Subcutaneous adipose tissue (tissue), 4 donors: ENCODE data around the gene ROCK1. TPM values are rescaled to one million over a fixed set of nuclear protein-coding genes. Genes with fewer than 3 reads are reported as not detected.

Experiments
- total RNA-seq, 4 donors: library from RNA; depleted of rRNA; stranded (reverse); fragments of >200 nt; gene quantifications; one replicate each; pipeline ENCODE4 v1.1.0, GENCODE V29; 2016
- TF ChIP-seq, protein P1 (sequence below): fragments of 450-650 bp; IDR thresholded peaks from one replicate; pipeline ENCODE4 v1.5.1; 2016; ENCODE audit warnings: low read depth, mild to moderate bottlenecking, control low read depth, antibody characterized with exemption, moderate library complexity

The ROCK1 gene
- total RNA-seq: 100 to 1,000 TPM in 3 of 4 donors, 10 to 100 TPM in 1; 77.8 to 107 (median 101) TPM

DNA sequence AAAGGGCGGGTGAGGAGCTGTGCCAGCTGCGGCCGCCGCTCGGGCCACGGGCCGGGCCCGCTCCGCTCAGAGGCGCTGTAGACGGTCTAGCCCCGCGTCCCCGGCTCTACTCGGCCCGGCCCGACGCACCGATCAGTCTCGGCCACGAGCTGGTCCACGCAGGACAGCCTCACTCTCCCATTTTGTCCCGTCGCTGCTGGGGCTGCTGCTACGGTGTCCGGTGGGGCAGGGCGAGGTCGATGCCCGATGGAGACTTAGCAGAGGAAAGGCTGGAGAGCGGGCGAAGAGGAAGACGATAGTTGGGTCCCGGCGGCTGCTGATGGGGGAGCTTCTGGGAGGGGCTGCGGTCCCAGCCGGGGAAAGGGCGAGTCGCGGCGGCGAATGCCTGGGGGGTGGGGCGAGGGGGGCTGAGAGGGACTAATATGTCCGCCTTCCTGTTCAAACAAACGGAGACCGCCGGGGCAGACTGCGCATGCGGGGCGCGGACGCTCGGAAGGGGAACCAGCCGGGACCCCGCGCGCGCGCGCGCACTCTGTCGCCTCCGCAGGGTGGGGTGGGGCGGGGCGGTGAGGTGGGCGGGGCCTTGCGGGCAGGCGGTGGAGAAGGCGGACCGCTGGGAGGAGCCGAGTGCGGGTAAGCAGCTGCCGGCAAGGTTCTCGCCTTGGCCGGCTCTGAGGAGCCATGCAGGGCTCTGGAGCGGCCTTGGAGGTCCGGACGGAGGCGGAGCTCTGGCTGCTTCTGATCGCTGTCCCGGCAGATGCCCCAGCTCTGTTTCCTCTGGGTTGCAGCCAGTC is at the start of gene ROCK1:
Gene ROCK1, minus strand, starts transcription at position 468 of the 794 bp plus-strand sequence. CDS start 903 bp downstream, outside the sequence.
- TF ChIP-seq, protein P1, sequence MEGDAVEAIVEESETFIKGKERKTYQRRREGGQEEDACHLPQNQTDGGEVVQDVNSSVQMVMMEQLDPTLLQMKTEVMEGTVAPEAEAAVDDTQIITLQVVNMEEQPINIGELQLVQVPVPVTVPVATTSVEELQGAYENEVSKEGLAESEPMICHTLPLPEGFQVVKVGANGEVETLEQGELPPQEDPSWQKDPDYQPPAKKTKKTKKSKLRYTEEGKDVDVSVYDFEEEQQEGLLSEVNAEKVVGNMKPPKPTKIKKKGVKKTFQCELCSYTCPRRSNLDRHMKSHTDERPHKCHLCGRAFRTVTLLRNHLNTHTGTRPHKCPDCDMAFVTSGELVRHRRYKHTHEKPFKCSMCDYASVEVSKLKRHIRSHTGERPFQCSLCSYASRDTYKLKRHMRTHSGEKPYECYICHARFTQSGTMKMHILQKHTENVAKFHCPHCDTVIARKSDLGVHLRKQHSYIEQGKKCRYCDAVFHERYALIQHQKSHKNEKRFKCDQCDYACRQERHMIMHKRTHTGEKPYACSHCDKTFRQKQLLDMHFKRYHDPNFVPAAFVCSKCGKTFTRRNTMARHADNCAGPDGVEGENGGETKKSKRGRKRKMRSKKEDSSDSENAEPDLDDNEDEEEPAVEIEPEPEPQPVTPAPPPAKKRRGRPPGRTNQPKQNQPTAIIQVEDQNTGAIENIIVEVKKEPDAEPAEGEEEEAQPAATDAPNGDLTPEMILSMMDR: no peak

DNA sequence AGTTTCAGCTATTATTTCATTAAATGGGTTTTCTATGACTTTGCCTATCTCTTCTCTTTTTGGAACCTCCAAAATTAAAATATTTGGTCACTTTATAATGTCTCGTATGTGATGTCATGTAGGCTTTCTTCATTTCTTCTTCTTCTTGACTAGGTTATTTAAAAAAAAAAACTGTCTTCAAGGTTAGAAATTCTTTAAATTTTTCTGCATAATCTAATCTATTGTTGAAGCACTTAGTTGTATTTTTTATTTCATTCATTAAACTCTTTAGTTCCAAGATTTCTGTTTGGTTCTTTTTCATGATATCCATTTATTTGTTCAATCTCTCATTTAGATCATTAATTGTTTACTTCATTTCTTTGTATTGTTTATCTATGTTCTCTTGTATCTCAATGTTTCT is 43.8 kb upstream of the ROCK1 start:
- TF ChIP-seq, protein P1: no peak

DNA sequence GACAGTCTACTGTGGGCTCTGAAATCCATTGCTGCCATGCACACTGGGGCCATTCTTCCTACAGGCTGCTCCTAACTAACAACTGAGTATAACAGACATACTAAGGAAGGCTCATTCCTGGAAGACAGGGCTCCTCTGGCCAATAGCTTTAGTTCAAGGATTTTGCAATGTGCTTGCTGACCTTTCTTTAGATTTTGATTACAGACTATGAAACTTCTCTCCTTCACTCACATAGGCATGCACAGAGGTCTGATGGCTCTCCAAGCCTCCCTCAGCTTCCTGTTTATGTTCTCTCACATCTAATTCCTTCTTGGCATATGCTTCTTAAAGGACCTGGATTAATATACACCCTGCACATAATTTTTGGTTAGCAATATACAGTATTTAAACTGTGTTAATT is 34.4 kb upstream of the ROCK1 start:
- TF ChIP-seq, protein P1: no peak

DNA sequence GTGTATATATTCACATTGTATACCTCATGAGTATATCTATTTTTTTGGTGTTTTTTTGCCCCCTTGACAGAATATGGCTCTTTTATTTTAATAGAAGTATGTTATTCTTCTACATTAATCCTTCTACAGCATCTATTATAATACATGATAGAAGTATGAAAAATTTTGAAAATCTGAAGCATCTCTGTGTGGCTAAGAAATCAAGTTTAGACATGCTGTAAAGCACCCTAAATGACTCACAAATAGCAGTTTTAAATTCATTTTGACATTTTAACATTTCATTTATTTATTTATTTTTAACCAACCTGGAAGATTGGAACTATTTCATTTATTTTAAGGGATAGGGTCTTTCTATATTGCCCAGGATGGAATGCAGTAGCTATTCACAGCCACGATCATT is 33.8 kb upstream of the ROCK1 start:
- TF ChIP-seq, protein P1: no peak

DNA sequence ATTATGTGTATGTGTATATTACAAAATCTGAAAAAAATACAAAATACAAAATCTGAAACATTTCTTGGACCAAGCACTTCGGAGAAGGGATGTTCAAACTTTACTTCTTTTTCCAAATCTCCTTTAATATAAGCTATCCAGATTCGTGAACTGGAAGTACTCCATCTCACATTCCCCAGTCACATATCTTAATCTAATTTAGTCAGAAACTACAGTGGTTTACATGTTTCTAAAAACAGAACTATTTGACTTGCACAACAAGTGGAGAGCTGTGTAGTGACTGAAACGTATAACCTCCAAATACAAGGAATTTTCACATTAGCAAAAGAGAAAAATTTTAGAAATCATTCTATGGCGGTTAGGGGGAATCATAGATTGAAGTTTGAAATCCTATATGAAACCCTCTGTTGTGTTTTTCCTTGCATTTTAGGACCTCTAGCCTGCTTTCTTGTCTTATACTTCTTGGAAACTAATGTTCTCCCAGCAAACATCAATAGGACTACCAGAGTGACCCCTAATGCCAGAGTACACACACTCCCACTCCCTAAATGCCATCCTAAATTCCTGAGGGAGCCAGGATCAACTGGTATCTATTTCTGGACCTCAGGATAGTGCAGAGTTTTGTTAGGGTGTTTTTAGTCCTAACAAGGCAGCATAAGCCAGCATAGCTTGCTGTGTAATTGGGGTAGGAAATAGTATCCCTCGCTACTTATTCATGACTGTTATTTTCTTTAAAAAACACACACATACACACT is 30.2 kb upstream of the ROCK1 start:
- TF ChIP-seq, protein P1: no peak

DNA sequence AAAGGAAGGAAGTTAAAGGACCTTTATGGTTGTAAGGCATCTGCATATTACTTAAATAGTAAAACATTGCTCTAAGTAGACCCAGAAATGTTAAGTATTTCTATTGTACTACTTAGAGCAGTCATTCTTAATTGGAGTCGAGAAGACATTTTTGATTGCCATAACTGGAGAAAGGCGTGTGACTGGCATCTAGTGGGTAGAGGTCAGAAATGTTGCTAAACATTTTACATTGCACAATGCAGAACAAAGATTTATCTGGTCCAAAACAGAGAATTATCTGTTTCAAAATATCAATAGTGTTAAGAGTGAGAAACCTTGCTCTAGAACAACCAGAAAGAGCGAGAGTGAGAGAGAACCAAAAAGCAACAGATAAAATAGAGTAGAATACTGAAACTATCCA is 23.3 kb upstream of the ROCK1 start:
- TF ChIP-seq, protein P1: no peak

DNA sequence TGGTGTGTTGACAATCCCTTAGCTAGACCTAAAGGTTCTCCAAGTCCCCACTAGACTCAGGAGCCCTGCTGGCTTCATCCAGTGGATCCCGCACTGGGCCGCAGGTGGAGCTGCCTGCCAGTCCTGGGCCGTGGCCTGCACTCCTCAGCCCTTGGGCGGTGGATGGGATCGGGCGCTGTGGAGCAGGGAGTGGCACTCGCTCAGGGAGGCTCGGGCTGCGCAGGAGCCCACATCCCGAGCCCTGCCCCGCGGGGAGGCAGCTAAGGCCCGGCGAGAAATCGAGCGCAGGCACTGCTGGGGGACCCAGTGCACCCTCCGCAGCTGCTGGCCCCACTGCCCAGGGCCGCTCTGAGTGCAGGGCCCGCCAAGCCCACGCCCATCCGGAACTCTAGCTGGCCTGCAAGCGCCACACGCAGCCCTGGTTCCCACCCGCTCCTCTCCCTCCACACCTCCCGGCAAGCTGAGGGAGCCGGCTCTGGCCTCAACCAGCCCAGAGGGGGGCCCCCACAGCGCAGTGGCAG is 20.8 kb upstream of the ROCK1 start:
- TF ChIP-seq, protein P1: no peak
